HG02884 (cell line): ENCODE results near the gene PXN.
"Not testable (repeated sequence)": the region's sequence is repeated elsewhere in the genome, so short reads cannot be mapped to it uniquely, and the experiment has no call there.

Experiments used
- ATAC-seq: cut with Tn5 transposase; IDR thresholded peaks from one replicate; pipeline ENCODE4 v1.9.1; 2021; ENCODE audit warnings: mild to moderate bottlenecking, moderate library complexity; ENCODE audit not compliant: unreplicated experiment

PXN gene

GRCh38 chr12:120227233-120228040 lies 38.1 kb downstream of the PXN start:
- ATAC-seq, result no peak

DNA sequence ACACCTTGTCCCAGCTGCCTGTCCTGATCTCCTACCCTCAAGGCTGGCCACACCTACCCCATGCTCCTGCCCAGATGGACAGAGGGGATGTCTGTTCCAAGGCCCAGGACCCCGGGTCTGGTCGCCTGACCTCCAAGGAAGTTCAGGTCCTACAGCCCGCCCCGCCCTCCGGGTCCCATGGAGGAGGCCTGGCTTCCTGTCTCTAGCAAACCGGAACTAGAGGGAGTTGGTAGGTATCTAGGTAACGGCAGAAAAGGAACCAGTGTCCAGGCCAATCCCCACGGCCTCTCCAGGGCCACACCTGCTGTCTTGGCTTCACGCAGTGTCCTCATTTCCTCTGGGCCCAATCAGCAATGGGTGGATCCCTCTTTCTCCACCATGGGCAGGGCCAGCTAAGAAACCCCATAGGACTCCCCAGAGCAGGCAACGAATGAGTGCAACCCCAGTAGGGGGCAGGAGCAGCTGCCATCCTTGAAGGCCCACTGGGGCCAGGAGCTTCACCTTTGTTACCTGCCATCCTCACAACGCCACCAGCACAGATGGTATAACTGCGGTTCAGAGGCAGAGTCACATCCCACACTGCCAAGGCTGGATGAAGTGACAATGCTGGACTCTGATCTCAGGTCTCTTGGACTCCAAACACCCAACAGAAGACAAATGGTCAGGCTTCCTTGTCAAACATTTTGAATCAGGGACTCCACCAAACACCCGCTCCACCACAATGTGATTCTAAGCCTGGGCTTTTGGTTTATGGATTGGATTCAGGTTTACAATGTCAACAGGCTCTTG lies 39.5 kb downstream of the PXN start:
- no peak for ATAC-seq

- ATAC-seq, result no peak
Observed at GRCh38 chr12:120225200-120225558, 40.4 kb downstream of the PXN start.

- no peak for ATAC-seq
Observed at GRCh38 chr12:120224304-120225199, 41.0 kb downstream of the PXN start.

DNA sequence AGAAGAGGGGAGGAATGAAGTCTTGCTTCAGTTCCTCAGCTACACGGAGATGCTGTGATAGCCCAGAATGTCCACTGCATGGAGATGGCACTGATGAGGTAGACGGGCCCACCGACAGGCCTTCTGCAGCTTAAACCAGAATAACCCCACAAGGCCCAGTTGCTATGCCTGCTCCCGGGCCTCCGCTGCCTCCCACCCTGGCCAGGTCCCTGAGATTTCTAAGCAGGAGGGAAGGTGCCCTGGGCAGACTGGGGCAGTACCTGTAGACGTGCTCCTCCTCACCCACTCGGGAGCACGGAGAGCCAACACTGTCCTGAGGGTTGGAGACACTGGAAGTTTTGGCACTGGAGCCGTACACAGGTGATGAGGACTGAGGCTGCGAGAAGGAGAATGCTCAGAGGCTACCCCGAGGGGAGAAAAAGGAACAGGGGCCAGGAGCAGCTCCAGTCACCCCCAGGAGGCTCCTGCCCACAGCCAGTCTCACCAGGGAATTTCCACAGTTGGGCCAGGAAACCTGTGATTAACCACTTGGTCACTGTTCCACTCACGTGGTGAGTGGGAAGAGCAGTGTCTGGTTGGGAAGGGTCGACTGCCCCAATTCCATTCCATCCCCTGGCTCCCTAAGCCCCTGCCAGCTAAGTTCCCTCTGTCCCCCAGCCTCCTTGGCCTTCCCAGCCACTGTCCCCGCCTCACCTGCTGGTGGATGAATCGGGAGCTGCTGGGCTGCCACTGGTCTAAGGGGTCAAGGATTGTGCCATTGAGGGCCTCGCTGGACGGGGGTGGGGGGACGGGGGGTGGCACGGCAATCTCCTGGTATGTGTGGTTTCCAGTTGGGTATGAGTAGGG lies 41.8 kb downstream of the PXN start:
- ATAC-seq, result no peak

- ATAC-seq, result no peak
Observed at GRCh38 chr12:120222288-120222832, 43.2 kb downstream of the PXN start.

GRCh38 chr12:120221576-120221900 lies 44.0 kb downstream of the PXN start:
- ATAC-seq, result no peak

DNA sequence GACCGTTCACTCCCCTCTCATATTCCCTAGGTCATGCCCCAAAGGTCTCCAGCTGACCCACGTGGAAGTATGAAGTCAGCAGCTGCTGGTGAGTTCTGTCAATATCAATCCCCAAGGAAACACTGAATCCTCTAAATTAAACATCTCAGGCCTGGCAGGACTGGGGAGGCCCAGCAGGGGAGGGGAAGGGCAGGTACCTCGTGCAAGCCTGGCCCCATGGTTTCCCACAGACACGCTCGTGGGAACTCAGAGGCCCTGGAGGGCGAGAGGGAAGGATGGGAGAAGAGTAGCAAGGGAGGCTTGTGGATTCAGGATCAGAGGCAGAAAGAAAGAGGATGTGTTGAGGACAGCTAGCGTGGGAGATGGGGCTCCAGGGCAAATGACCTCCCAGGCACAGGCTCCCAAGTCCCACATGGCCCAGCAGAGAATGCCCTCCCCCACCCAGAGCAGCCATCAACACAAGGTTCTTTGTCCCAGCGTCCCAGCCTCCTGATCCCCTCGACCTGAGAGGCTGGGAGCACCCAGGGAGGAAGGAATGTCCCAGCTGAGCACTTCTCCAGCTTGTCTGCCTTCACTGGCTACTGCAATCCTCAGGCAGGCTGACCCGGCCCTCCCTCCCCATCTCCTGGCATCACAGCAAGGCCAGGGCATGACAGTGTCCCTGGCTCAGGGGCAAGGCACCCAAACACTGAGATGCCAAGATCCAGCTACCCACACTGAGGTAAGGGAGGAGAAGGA lies 44.5 kb downstream of the PXN start:
- no peak for ATAC-seq

DNA sequence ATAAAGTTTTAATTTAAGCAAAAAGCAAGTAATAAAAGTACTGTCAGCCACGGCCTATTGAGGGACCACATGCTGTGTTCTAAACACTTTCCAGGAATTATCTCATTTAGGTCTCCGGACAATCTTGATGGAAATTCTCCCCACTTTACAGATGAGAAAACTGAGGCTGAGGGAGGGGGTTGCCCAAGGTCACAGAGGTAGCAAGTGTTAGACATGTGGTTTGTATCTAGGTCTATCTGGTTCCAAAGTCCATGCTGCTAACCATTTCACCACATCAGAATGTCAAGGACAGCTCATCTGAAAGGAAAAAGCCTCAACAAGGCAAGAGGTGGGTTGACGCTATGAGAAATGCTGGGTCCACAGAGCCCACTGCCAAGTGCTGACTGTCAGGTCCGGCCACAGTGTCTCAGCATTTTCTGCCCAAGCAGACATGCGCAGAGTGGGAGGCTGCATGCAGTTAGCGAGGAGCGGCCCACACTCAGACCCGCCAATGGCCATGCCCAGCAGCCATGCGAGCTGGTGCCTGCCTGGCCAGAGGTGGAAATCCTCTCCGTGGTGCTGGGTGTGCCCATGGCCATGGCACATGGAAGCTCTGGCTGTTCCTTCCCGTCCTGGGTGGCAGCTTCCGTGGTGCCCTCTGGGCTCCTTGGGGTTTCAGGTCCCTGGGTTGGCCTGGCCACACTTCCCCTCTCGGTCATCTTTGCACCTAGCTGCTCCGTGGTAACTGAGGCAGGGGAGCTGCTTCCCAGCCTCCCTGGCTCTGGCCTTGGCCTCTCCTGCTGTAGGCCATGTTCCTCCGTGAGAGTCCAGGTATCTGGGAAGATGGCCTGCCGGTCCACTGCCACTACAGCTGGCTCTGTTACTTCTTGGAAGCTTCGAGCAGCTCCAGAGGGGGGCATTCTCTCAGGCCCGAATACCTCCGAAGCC lies 46.6 kb downstream of the PXN start:
- no peak for ATAC-seq

- no peak for ATAC-seq
Observed at GRCh38 chr12:120216742-120217605, 48.6 kb downstream of the PXN start.

- ATAC-seq, result no peak
Observed at GRCh38 chr12:120215766-120216735, 49.5 kb downstream of the PXN start.

DNA sequence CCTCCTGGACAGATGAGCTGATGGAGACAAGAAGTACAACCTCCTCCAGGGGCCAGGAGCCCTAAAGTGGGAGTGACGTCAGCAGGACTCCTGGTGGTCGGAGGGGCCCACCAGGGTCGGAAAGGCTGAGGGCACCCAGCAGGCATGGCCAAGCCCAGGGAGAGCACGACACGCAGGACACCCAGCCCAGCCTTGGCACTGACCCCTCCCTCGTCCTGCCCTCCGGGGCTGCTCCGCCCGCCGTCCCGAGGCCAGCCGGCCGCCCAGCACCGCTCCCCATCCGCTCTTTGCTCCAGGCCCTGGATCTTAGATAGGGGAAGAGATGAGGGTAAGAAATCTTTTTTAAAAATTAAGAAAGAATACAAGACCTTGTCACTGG lies 50.2 kb downstream of the PXN start:
- no peak for ATAC-seq

GRCh38 chr12:120214626-120215356 lies 50.7 kb downstream of the PXN start:
- ATAC-seq, result no peak

DNA sequence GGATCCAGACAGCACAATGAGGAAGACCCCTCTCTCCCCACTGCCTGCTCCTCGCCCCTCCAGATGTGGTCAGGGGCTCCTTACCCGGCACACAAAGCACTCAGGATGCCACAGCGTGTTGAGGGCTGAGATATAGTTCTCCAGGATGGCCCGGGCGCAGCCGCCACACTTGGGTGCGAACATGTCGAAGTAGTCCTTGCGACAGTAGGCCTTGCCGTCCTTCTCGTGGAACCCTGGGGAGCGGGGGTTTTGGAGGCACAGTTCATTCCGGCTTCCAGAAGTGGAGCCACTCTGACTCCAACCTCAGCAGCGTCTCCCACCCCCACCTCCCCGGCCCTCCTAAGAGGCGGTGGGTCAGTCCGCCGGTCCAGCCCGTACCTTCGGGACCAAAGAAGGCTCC lies 51.8 kb downstream of the PXN start:
- ATAC-seq, result no peak

DNA sequence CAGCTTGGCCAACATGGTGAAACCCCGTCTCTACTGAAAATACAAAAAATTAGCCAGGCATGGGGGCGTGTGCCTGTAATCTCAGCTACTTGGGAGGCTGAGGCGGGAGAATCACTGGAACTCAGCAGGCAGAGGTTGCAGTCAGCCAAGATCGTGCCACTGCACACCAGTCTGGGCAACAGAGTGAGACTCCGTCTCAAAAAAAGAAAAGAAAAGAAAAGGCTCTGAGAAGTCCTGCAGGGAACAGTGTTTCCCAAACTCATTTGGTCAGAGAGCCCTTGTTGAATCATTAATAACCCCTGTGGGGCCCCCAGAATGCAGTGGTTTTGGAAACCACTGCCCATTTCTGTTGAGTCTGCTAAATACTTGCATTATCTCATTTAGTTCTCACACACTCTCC lies 52.3 kb downstream of the PXN start:
- ATAC-seq, result not testable (repeated sequence)

DNA sequence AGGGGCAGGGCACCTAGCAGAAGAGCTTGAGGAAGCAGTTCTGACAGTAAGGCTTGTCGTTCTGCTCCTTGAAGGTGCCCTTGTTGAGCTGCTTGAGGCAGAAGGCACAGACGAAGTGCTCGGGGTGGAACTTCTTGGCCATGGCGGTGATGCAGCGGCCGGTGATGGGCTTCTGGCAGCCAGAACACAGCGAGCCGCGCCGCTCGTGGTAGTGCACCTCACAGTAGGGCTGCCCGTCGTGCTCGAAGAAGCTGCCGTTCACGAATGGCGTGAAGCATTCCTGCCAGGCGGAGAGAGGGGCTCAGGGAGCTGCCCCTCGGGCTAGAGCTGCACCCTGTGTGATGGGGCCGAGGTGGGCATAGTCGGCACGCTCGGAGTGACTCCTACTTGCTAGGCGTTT lies 53.2 kb downstream of the PXN start:
- ATAC-seq, result no peak
